Fibroblast of the aortic adventitia (primary cell): ENCODE results near the gene INF2. TPM values are rescaled to one million over a fixed set of nuclear protein-coding genes. Genes with fewer than 3 reads are reported as not detected.

Experiments
- DNase-seq: peaks from one replicate; pipeline ENCODE4 v3.0.0-alpha.2; 2010; ENCODE audit warnings: low read depth
- H3K4me3 ChIP-seq: 2 replicates; pipeline ENCODE4 v1.5.1; 2011; ENCODE audit warnings: low read depth, mild to moderate bottlenecking, control low read depth, low read length, moderate library complexity
- CTCF ChIP-seq: IDR thresholded peaks from 2 replicates; pipeline ENCODE4 v1.5.1; 2011; ENCODE audit warnings: mild to moderate bottlenecking, low read length, control low read depth, inconsistent platforms; ENCODE audit not compliant: insufficient read depth
- total RNA-seq: library from RNA; depleted of rRNA; stranded (reverse); fragments of >200 nt; gene quantifications from 2 replicates; pipeline ENCODE4 v1.2.3, GENCODE V29; 2012; ENCODE audit warnings: low replicate concordance

INF2 gene
- total RNA-seq, 1 donor = 64.0 TPM

GRCh38 chr14:104758981-104759969, 69.9 kb downstream of the INF2 start:
- DNase-seq = no peak
- H3K4me3 ChIP-seq = no peak overlapping the region
- TF ChIP-seq CTCF = no peak

GRCh38 chr14:104765517-104765916, 76.1 kb downstream of the INF2 start:
- no peak for DNase-seq
- TF ChIP-seq CTCF = no peak
- no peak overlapping the region for H3K4me3 ChIP-seq

- no peak for TF ChIP-seq CTCF
- H3K4me3 ChIP-seq = no peak overlapping the region
- no peak for DNase-seq
Observed at GRCh38 chr14:104766256-104766862, 76.9 kb downstream of the INF2 start.

- no peak overlapping the region for H3K4me3 ChIP-seq
- TF ChIP-seq CTCF = no peak
- no peak for DNase-seq
Observed at GRCh38 chr14:104766863-104767633, 77.6 kb downstream of the INF2 start.

- no peak overlapping the region for H3K4me3 ChIP-seq
- TF ChIP-seq CTCF = no peak
- DNase-seq = no peak
Observed at GRCh38 chr14:104767634-104767918, 78.2 kb downstream of the INF2 start.

GRCh38 chr14:104768437-104769323, 79.3 kb downstream of the INF2 start:
- DNase-seq = peak; percentile 73
- peak; percentile 88 for TF ChIP-seq CTCF
- H3K4me3 ChIP-seq = no peak overlapping the region
